Fibroblast of lung (primary cell): ENCODE data around the gene KIF6. TPM values are rescaled to one million over a fixed set of nuclear protein-coding genes. Genes with fewer than 3 reads are reported as not detected.

Experiments
- DNase-seq, 2 donors: peaks; one replicate each; pipeline versions ENCODE4 v3.0.0 to v3.0.0-alpha.2; 2010; ENCODE audit warnings: low read depth in 2 of 2
- H2AFZ ChIP-seq: 2 replicates; pipeline ENCODE4 v1.5.1; 2012; ENCODE audit warnings: low read length, control low read depth, inconsistent platforms
- H3K27ac ChIP-seq: 2 replicates; pipeline ENCODE4 v1.5.1; 2011; ENCODE audit warnings: low read length, control low read depth; ENCODE audit not compliant: insufficient read depth
- H3K27me3 ChIP-seq: 2 replicates; pipeline ENCODE4 v1.5.1; 2011; ENCODE audit warnings: mild to moderate bottlenecking, low read length; ENCODE audit not compliant: control insufficient read depth, insufficient read depth
- H3K36me3 ChIP-seq: 2 replicates; pipeline ENCODE4 v1.5.1; 2011; ENCODE audit warnings: low read length; ENCODE audit not compliant: control insufficient read depth, insufficient read depth
- H3K4me1 ChIP-seq: 2 replicates; pipeline ENCODE4 v1.5.1; 2011; ENCODE audit warnings: low read length; ENCODE audit not compliant: control insufficient read depth, insufficient read depth; ENCODE audit errors: extremely low read depth
- H3K4me2 ChIP-seq: 2 replicates; pipeline ENCODE4 v1.5.1; 2011; ENCODE audit warnings: low read length, control low read depth; ENCODE audit not compliant: insufficient read depth; ENCODE audit errors: extremely low read depth
- H3K4me3 ChIP-seq, 4 experiments: fragments of 200-600 bp in 1 of 4; sonication (generic) in 1 of 4; replicated peaks in 1 of 4; 2 replicates each; pipeline ENCODE4 v1.5.1; 2011 to 2016; ENCODE audit warnings: low read length in 4 of 4, low read depth in 3 of 4, mild to moderate bottlenecking in 3 of 4, control low read depth in 2 of 4, inconsistent platforms in 1 of 4, mixed read lengths in 1 of 4; ENCODE audit not compliant: insufficient read depth in 1 of 4; ENCODE audit errors: control extremely low read depth in 1 of 4
- H3K79me2 ChIP-seq: 2 replicates; pipeline ENCODE4 v1.5.1; 2012; ENCODE audit warnings: mild to moderate bottlenecking, low read length, inconsistent platforms; ENCODE audit not compliant: control insufficient read depth, insufficient read depth
- H3K9ac ChIP-seq: 2 replicates; pipeline ENCODE4 v1.5.1; 2011; ENCODE audit warnings: mild to moderate bottlenecking, low read length, control low read depth; ENCODE audit not compliant: insufficient read depth
- H3K9me3 ChIP-seq: 2 replicates; pipeline ENCODE4 v1.5.1; 2012; ENCODE audit warnings: low read depth, low read length; ENCODE audit not compliant: control insufficient read depth, insufficient read depth
- H4K20me1 ChIP-seq: 2 replicates; pipeline ENCODE4 v1.5.1; 2011; ENCODE audit warnings: low read length; ENCODE audit not compliant: control insufficient read depth, insufficient read depth; ENCODE audit errors: extremely low read depth
- CTCF ChIP-seq, 2 donors: IDR thresholded peaks in 1 of 2; conservative IDR thresholded peaks in 1 of 2; 1 replicate in 1 of 2; 2 replicates in 1 of 2; pipeline ENCODE4 v1.5.1; 2011 to 2012; ENCODE audit warnings: low read length in 2 of 2, control low read depth in 1 of 2, inconsistent platforms in 1 of 2, low read depth in 1 of 2, mild to moderate bottlenecking in 1 of 2
- EZH2 ChIP-seq: IDR thresholded peaks from 2 replicates; pipeline ENCODE4 v1.5.1; 2012; ENCODE audit warnings: low read length, control low read depth, mild to moderate bottlenecking; ENCODE audit errors: missing control alignments
- polyA plus RNA-seq, 2 donors: library from polyadenylated mRNA; depleted of rRNA in 1 of 2; stranded (reverse) in 1 of 2; unstranded in 1 of 2; fragments of >200 nt; gene quantifications; 2 replicates each; pipeline ENCODE4 v1.2.1, GENCODE V29; 2011 to 2012; ENCODE audit warnings: missing spikeins in 1 of 2
- total RNA-seq: library from RNA; depleted of rRNA; stranded (reverse); fragments of >200 nt; gene quantifications from 2 replicates; pipeline ENCODE4 v1.2.1, GENCODE V29; 2014

The KIF6 gene
- total and polyA plus RNA-seq, 2 donors (not counting 1 experiment from before 2014, with no cell fraction given): 0.24 to 0.83 TPM

DNA sequence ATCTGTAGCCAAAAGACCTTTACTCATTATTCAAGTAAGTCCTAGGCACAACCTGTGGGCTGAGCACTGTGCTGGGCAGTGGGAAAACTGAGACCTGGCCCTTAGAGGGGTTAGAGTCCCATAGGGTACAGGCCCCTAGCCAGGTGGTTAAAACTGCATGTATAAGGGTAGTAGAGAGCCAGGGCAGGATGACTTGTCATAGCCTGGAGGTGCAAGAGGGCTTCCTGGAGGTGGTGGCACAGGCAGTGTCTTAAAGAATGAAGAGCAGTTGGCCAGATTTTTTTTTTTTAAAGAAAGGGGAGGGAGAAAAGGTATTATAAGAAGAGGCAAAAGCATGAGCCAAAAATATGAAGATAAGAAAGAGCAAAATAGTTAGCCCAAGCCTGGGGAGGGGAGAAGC, 226.2 kb downstream of the KIF6 start:
- Histone ChIP-seq H3K79me2 (no peaks in the 10 kb centered on the region), H4K20me1 (no peaks in the 10 kb centered on the region), H3K36me3 (no peaks in the 10 kb centered on the region), H3K27ac (no peak overlapping the region), H3K4me1 (no peaks in the 10 kb centered on the region), H3K9ac (no peak overlapping the region), H3K9me3 (no peaks in the 10 kb centered on the region), H3K4me3 (no peak overlapping the region), H2AFZ (no peak overlapping the region), H3K4me2 (no peak overlapping the region), H3K27me3 (no peaks in the 10 kb centered on the region)
- TF ChIP-seq CTCF (conservative IDR thresholded peaks at IDR 0.05 in 1 of 2, IDR thresholded peaks at IDR 0.05 in 1 of 2; ENCODE audit: low read depth in 1 of 2, low read length in 2 of 2): no peak
- TF ChIP-seq EZH2: no peak
- no peak for DNase-seq

DNA sequence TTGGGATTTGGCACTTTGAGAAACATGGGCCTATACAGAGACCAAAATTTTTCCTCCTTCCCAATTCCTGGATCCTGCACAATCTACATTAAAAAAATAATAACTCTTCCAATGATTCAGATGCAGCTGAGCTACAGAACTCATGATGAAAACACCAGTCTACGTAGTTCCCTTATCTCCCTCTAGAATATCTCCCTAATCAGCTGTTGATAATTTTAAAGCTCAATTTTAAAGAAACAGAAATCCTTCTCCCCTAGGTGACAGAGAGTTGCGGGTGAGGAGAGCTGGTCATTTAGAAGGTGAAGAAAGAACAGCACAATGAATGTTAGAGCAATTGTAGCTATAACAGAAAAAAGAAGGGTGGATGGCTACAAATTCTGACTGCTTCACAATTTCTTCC, 227.1 kb downstream of the KIF6 start:
- no peaks in the 10 kb centered on the region for H3K36me3 ChIP-seq

GRCh38 chr6:39496915-39497314, 228.3 kb downstream of the KIF6 start:
- no peaks in the 10 kb centered on the region for H4K20me1 ChIP-seq
- H3K36me3 ChIP-seq: no peaks in the 10 kb centered on the region
- peak; percentile 66 to 93 for DNase-seq

More for the DNA sequence above, 227.1 kb downstream of the KIF6 start:
- H2AFZ ChIP-seq: no peak overlapping the region
- H4K20me1 ChIP-seq: no peaks in the 10 kb centered on the region
- DNase-seq: no peak
- TF ChIP-seq EZH2: no peak
- no peak for TF ChIP-seq CTCF (conservative IDR thresholded peaks at IDR 0.05 in 1 of 2, IDR thresholded peaks at IDR 0.05 in 1 of 2; ENCODE audit: low read depth in 1 of 2, low read length in 2 of 2)
- no peaks in the 10 kb centered on the region for H3K9me3 ChIP-seq
- no peaks in the 10 kb centered on the region for H3K4me1 ChIP-seq
- H3K27me3 ChIP-seq: no peaks in the 10 kb centered on the region
- no peak overlapping the region for H3K4me3 ChIP-seq
- no peak overlapping the region for H3K4me2 ChIP-seq
- H3K9ac ChIP-seq: no peak overlapping the region
- H3K27ac ChIP-seq: no peak overlapping the region
- H3K79me2 ChIP-seq: no peaks in the 10 kb centered on the region

More at GRCh38 chr6:39496915-39497314, 228.3 kb downstream of the KIF6 start:
- Histone ChIP-seq H3K9me3 (no peaks in the 10 kb centered on the region), H3K27me3 (no peaks in the 10 kb centered on the region), H3K79me2 (no peaks in the 10 kb centered on the region), H3K9ac (no peak overlapping the region), H3K27ac (no peak overlapping the region), H3K4me3 (no peak overlapping the region), H2AFZ (no peak overlapping the region), H3K4me1 (no peaks in the 10 kb centered on the region), H3K4me2 (no peak overlapping the region)
- peak in 1 of 2 donors; percentile 8 for TF ChIP-seq CTCF (conservative IDR thresholded peaks at IDR 0.05 in 1 of 2, IDR thresholded peaks at IDR 0.05 in 1 of 2; ENCODE audit: low read depth in 1 of 2, low read length in 2 of 2)
- TF ChIP-seq EZH2: no peak
